Embryonic facial prominence (tissue), 1 donor: ENCODE results near the gene KCNQ1OT1.

Experiments used
- DNase-seq: peaks from one replicate; pipeline ENCODE4 v3.0.0-alpha.2; 2016; ENCODE audit errors: extremely low spot score

Gene KCNQ1OT1

DNA sequence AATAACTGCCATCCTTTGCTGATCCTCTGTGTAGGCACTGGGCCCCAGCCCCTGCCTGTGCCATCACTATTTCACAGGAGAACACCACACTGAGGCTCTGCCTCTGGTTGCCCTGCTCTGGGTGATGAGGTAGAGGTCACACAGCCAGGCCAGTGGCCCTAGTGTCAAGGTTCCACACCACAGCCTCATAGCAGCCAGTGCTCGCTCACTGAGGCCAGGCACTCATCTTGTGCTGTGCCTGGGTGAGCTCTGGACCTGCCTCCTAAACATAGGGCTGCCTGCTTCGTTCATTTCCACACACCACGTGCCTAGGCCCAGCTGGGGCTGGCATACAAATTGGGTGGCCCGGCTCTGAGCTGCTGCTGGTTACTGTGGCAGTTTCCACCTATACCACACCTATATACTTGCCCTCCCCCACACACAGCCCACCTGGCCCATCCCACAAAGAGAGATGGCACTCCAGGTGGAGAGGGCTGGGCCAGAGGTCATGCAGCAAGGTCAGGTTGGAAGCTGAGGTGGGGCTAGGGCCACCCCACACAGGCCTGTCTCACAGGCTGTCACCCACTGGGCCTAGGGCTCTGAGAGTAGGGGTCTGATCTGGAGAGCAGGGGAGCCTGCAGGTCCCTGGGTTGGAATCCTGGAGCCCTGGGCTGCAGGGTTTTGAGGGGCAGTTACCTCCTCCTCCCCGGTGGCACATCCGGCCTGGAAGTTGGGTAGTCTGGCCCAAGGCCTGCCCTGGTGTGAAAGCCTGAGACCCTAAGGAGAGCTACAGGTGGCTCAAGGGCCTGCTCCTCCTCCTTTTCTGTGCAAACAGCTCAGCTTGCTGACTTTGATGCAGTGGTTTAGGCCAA lies 11.2 kb downstream of the KCNQ1OT1 start:
- DNase-seq = no peak

DNA sequence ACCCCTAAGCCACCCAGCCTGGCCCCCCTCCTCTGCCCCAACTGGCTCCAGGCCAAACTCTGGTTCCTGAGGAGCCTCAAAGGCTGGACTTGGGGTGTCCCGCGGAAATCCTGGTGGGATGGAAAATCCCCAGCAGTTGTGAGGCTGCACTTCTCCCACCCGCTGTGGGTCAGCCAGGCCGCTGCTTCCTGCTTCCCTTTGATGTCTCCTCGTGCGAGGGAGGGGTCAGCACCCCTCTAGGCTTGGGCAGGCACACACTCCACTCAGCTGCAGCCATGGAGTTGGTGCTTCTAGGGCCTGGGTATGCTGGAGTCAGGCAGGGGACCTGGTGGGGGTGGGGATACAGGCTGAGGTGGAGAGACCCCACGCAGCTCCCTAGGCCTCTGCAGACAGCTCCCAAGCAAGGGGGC lies 12.0 kb downstream of the KCNQ1OT1 start:
- no peak for DNase-seq

GRCh38 chr11:2687223-2687530 lies 12.6 kb downstream of the KCNQ1OT1 start:
- DNase-seq = no peak

- no peak for DNase-seq
Observed at GRCh38 chr11:2686360-2687222, 13.2 kb downstream of the KCNQ1OT1 start.

DNA sequence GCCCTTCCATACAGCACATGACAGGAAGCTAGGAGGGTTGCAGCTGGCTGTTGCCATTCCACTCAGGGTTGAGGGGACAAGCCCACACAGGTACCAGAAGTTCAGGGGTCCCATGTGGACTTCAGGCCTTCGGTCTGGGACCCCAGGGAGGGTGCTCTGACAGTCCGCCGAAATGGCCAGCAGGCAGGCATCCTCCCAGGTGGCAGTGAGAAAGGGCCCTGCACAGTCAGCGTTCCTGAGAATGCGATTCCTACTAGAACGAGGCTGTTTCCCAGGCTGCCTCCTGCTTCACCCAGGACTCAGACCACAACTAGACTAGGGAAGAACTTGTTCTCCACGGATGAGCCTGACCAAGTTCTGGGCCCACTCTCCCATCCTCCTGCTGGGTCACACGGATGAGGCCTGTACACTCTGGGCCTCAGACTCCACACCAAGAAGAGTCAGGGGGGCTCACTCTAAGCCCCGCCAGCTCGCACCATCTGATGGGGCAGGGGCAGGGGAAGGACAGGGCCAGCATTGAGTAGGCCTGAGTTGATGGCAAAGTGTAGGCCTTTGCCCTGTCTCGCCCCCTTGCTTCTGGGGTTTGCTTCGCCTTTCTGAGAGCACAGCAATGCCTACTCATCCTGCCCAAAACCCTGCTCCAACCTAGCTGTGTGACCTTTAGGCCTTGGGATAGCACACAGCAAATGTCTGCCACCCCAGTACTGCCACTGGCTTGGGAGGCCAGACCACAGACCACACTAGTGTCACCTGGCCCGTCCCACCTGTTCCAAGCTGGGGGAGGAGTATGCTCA lies 14.0 kb downstream of the KCNQ1OT1 start:
- DNase-seq = no peak

DNA sequence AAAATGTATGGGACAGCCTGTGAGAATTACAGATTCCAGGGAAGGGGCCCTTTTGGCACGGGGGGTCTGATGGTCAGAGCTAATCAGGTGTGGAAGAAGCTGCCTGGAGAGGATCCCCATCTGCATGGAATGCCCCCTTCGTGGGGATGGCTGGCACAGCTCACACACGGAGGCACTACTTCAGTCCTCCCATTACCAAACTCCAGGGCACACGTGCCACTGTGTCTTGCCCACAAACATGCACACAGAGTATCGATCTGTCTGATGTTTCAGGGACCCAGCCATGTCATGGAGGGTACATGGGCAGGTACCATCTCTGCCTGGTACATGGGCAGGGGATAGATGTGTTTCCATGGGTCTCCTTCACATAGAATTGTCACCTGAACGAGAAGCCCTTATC lies 14.7 kb downstream of the KCNQ1OT1 start:
- no peak for DNase-seq

DNA sequence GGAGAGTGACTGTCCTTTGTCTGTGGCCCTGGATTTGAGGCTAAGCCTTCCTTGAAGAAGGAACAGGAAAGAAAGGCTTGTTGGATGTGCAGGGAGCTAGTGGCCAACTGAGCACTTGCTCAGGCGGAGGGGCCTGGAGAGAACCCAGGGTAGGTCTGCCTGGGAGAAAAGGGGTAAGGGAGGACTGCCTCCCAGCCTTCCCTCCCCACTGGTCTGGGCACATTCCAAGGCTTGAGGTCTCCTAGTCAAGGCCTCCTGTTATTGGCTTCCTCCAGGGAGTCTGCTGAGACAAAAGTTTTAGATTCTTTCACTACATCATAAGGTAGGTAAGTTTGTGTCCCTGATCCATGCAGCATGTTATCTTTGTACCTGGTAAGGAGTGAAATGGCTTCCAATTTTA lies 15.2 kb downstream of the KCNQ1OT1 start:
- DNase-seq = no peak

DNA sequence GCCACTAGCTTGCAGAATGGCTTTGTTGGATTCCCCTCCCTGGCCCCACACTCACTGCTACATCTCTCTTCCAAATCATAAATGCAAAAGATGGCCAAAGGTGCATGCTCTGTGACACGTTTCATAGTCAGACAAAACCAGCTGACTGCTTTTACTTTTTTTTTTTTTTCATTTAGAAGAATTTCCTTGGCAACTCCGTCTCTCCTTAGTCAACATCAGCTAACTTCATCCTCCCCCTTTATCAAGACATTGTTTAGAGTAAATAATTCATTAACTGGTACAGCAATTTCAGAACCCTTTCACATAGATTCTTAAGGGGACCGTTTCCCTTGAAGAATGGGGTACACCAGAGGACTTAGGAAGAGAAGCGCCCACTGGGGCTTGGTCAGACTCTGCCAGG lies 16.0 kb downstream of the KCNQ1OT1 start:
- DNase-seq = no peak

GRCh38 chr11:2681408-2682145 lies 18.2 kb downstream of the KCNQ1OT1 start:
- no peak for DNase-seq

DNA sequence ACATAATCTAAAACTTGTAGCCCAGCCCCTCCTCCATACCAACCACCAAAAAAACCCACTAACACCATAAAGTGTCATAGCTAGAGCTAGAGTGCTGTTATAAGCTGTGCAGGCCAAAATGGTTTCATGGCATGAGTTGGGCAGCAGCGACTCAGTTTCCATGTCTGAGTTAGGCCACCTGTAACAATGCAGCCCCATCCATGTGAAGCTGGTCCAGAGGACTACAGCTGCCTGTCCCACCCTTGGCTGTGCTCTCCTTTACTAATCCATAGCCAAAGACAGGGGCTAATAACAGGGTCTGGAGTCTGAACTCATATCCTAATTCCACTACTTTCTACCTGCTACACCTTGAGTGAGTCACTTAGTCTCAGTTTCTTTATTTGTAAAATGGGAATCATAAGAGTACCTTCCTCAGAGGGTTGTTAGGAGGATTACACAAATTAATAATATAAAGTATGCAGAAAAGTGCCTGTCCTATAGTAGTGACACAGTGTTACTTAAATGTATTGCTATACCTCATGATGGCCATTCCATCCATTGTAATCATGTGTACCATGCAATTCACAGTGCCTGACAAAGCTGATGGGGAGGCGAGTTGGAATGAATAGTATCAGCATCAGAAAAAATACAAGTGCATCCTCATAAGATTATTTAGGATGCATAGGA lies 20.6 kb downstream of the KCNQ1OT1 start:
- DNase-seq = no peak

DNA sequence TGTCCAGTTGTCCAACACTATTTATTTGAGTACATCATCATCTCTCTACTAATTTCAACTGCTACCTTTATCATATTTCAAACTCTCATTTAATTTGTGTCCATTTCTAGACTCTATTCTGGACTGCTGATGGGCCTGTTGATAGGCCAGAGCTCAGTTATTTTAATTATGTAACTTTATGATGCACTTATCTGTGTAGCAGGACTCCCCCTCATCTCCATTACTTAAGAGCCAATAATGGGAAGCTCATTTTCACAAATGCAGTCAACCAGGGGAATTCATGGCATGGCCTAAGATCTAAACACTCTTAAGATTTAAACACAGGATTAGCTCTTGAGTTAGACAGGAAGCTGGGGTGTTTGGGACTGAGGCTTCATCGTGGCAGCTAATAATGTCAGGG lies 21.4 kb downstream of the KCNQ1OT1 start:
- no peak for DNase-seq

DNA sequence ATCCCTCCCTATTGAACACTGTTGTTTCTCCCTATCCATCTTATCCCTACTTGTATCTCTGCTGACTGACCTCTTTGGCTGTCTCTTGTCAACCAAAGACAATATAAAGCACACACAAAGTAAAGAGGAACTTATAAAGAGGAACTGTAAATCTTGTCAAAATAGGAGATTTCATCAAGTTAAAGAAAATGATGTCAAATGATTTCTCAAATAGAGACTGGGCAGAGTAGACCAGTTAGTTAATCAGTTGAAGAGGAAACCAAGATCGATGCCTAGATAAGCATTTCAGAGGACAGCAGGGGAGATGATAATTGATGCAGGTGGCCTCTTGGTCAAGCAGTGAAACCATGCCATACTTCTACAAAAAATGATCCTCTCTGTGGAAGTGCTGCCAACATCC lies 22.7 kb downstream of the KCNQ1OT1 start:
- no peak for DNase-seq

DNA sequence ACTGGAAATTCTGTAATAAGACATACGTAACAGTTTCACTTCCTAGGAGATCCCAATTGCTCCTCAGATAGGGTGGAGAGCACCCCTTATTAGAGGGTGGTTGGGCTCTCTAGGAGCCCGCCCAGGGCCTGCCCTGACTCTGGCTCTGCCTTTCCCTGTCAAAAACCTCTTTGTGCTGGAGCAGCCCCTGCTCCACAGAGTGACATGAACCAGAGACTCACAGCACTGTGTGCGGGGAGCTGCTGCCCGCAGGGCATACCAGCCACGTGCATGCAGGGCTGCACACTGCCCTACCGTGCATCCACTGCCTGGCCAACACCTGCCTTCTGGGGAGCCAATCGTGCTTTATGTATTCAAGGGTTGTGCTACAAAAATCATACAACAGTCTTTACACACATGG lies 24.3 kb downstream of the KCNQ1OT1 start:
- DNase-seq = no peak

GRCh38 chr11:2674658-2675131 lies 25.1 kb downstream of the KCNQ1OT1 start:
- no peak for DNase-seq

- no peak for DNase-seq
Observed at GRCh38 chr11:2673871-2674471, 25.8 kb downstream of the KCNQ1OT1 start.

- DNase-seq = no peak
Observed at GRCh38 chr11:2673250-2673610, 26.6 kb downstream of the KCNQ1OT1 start.

GRCh38 chr11:2672553-2673249 lies 27.1 kb downstream of the KCNQ1OT1 start:
- no peak for DNase-seq

DNA sequence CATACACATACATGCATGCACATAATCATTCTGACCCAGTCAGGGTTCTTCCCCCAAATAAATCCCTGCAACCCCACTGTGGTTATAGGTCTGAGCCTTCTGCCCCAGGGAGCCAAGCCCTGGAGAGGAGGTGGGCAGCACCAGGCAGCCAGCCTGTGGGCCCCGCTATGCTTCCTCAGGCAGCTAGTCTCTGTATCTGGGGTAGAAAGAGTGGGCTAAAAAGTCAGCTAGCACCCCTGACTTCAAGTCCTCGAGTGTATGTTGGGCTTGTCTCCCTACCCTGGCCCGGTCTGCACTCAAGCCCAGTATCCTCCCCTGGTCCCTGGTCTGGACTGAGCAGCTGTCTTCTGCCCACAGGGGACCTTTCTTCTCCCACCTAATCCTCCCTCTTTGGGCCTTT lies 28.0 kb downstream of the KCNQ1OT1 start:
- no peak for DNase-seq

GRCh38 chr11:2670541-2671100 lies 29.2 kb downstream of the KCNQ1OT1 start:
- no peak for DNase-seq
